RWPE2 (cell line): Measurements from ENCODE around the gene GPANK1.

ENCODE experiments used
- ATAC-seq: fragments of 200-7000 bp; cut with Tn5 transposase; 3 replicates; pipeline ENCODE4 v1.9.1; 2021; ENCODE audit warnings: low read depth
- DNase-seq: peaks from one replicate; pipeline ENCODE4 v3.0.0-alpha.2; 2020; ENCODE audit warnings: low spot score
- H3K27ac ChIP-seq: fragments of 450-650 bp; 2 replicates; pipeline ENCODE4 v1.5.1; 2017; ENCODE audit warnings: mild to moderate bottlenecking; ENCODE audit not compliant: poor library complexity, severe bottlenecking
- H3K27me3 ChIP-seq: fragments of 250-450 bp; sonication (Bioruptor Pico); 2 replicates; pipeline ENCODE4 v1.5.1; 2021; ENCODE audit warnings: mild to moderate bottlenecking, moderate library complexity; ENCODE audit not compliant: insufficient read depth, poor library complexity, severe bottlenecking
- H3K36me3 ChIP-seq: fragments of 250-450 bp; sonication (Bioruptor Pico); 2 replicates; pipeline ENCODE4 v1.5.1; 2020; ENCODE audit warnings: low read depth, mild to moderate bottlenecking, moderate library complexity
- H3K4me1 ChIP-seq: fragments of 250-450 bp; sonication (Bioruptor Pico); 2 replicates; pipeline ENCODE4 v1.5.1; 2021; ENCODE audit warnings: mild to moderate bottlenecking, moderate library complexity; ENCODE audit not compliant: insufficient read depth, poor library complexity, severe bottlenecking
- H3K4me3 ChIP-seq: fragments of 250-450 bp; sonication (Bioruptor Pico); 2 replicates; pipeline ENCODE4 v1.5.1; 2021; ENCODE audit warnings: mild to moderate bottlenecking, moderate library complexity; ENCODE audit not compliant: severe bottlenecking
- H3K9me3 ChIP-seq: fragments of 250-450 bp; sonication (Bioruptor Pico); 2 replicates; pipeline ENCODE4 v1.5.1; 2021; ENCODE audit warnings: mild to moderate bottlenecking, moderate library complexity; ENCODE audit not compliant: severe bottlenecking
- CTCF ChIP-seq: fragments of 450-650 bp; IDR thresholded peaks from one replicate; pipeline ENCODE4 v1.5.1; 2017; ENCODE audit warnings: mild to moderate bottlenecking, moderate library complexity; ENCODE audit not compliant: poor library complexity, severe bottlenecking

Gene GPANK1

GRCh38 chr6:31664790-31665500 lies at the start of gene GPANK1:
Gene GPANK1, minus strand, starts transcription at chr6:31664997. Its CDS starts 519 bp downstream, at chr6:31664478.
- H3K9me3 ChIP-seq, result no peaks in the 10 kb centered on the region
- peak within 1 kb of the TSS; percentile 90 for H3K27ac ChIP-seq
- TF ChIP-seq CTCF, result no peak
- peaks cover 44% of the 10 kb centered on the region for H3K36me3 ChIP-seq
- peak; percentile 30 for ATAC-seq
- DNase-seq, result peak; percentile 89
- H3K4me1 ChIP-seq, result peaks cover 13% of the 10 kb centered on the region
- peak within 1 kb of the TSS; percentile 77 for H3K4me3 ChIP-seq
- H3K27me3 ChIP-seq, result no peaks in the 10 kb centered on the region

- Histone ChIP-seq H3K27ac (no peak overlapping the region), H3K4me1 (peaks cover 21% of the 10 kb centered on the region), H3K36me3 (no peaks in the 10 kb centered on the region), H3K9me3 (no peaks in the 10 kb centered on the region), H3K27me3 (no peaks in the 10 kb centered on the region), H3K4me3 (no peak overlapping the region)
- no peak for ATAC-seq
- TF ChIP-seq CTCF, result no peak
- no peak for DNase-seq
Measured at GRCh38 chr6:31713991-31714684, 49.3 kb upstream of the GPANK1 start.

GRCh38 chr6:31713465-31713864 lies 48.7 kb upstream of the GPANK1 start:
- Histone ChIP-seq H3K27me3 (no peaks in the 10 kb centered on the region), H3K4me3 (no peak overlapping the region), H3K9me3 (no peaks in the 10 kb centered on the region), H3K27ac (no peak overlapping the region), H3K36me3 (no peaks in the 10 kb centered on the region), H3K4me1 (peaks cover 17% of the 10 kb centered on the region)
- ATAC-seq (no peak), DNase-seq (no peak)
- no peak for TF ChIP-seq CTCF

- DNase-seq, result no peak
- H3K27ac ChIP-seq, result no peak overlapping the region
Measured at GRCh38 chr6:31712296-31712695, 47.5 kb upstream of the GPANK1 start.

More at GRCh38 chr6:31712296-31712695, 47.5 kb upstream of the GPANK1 start:
- no peak overlapping the region for H3K4me3 ChIP-seq
- H3K36me3 ChIP-seq, result no peaks in the 10 kb centered on the region
- H3K27me3 ChIP-seq, result no peaks in the 10 kb centered on the region
- peak; percentile 77 for ATAC-seq
- no peaks in the 10 kb centered on the region for H3K9me3 ChIP-seq
- peaks cover 5% of the 10 kb centered on the region for H3K4me1 ChIP-seq
- peak; percentile 36 for TF ChIP-seq CTCF
